ENCODE data around the gene FGD3.

The FGD3 gene

GRCh38 chr9:93081081-93081529 is 133.8 kb downstream of the FGD3 start:
- DNase-seq, result no peak

GRCh38 chr9:93081931-93082330 is 134.6 kb downstream of the FGD3 start:
- DNase-seq, result no peak

GRCh38 chr9:93082841-93083411 is 135.6 kb downstream of the FGD3 start:
- DNase-seq, result no peak

- DNase-seq, result no peak
Observed at GRCh38 chr9:93083592-93084470, 136.5 kb downstream of the FGD3 start.

- DNase-seq, result no peak
Observed at GRCh38 chr9:93084471-93084881, 137.2 kb downstream of the FGD3 start.

GRCh38 chr9:93085676-93086075 is 138.4 kb downstream of the FGD3 start:
- no peak for DNase-seq
